DMS114 treated with DMSO at 0.1 percent for 48 hours (cell line): ENCODE data around the gene FXYD2.

Source experiments
- DNase-seq: peaks from one replicate; lab custom pipeline; 2025; ENCODE audit not compliant: unreplicated experiment; lab: John Stamatoyannopoulos, UW

FXYD2 gene

DNA sequence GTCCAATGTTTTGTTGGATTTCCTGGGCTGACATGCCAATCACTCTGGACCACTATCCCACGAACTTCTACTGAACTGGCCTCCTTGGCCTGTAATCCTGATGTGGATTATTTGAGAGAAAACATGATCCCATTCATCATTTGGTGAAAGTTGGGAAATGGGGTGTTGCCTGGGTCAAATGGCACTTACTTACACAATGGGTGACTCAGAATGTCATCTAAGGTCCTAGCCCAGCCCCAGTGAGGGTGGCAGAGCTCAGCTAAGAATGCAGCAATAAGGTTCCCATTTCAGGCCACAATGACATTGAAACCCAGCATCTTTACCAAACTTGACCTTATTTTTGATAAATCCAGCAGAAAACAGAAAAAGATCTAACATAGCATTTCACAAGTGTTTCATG lies 19.5 kb downstream of the FXYD2 start:
- DNase-seq, result no peak

DNA sequence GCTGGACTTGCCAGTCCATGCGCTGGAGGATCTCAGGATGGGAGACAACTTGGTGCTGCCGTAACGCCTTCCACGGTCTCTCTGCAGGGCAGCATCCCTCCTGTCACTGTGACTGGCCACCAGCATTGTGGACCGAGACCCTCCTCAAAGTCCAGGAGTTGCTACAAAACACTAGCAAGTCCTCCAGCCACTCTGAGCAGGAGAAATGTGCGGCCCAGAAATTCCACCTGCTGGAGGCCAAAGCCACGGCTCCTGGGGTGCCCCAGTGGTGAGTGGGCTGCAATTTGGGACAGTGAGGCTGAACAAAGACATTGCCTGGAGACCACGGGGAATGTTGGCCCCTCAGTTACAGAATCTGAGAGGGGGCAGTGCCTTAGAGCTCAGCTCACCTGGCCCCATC lies 20.6 kb downstream of the FXYD2 start:
- no peak for DNase-seq

- DNase-seq, result no peak
Observed at GRCh38 chr11:117799634-117800033, 24.9 kb downstream of the FXYD2 start.

DNA sequence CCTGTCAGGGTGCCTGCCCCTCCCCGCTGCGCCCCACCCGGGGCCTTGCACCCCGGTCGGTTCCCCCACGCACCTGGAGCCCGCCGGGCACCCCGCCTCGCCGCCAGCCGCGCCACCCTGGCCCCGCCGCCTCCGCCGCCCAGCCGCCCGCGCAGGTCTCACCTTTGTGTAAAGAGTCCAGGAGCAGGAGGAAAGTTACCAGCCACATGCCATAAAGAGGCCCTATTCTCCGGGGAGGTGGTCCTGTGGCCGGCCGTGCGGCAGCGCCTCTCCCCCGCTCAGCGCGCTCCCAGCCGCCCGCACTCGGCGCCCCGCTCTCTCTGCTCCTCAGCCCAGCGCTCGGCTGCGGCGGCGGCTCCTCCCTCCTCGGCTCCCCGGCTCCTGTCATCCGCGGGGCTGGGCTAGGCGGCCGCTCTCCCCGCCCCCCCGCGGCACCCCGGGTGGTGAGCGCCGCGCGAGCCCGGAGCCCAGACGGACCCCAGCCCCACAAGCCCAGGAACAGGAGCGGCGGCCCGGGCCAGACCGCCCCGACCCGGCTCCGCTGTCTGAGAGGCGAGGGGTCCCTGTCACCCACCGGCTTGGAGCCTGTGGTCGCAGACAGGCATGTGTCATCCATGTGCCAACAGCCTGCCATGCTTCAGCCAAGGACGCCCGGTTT lies 27.5 kb downstream of the FXYD2 start, which contains the start of gene DSCAML1:
Gene DSCAML1, minus strand, starts transcription at position 345 of the 658 bp plus-strand sequence. Its CDS starts 137 bp downstream, at position 208.
- no peak for DNase-seq

GRCh38 chr11:117796456-117796871 lies 28.1 kb downstream of the FXYD2 start:
- DNase-seq, result no peak

- DNase-seq, result no peak
Observed at GRCh38 chr11:117795638-117796455, 28.7 kb downstream of the FXYD2 start.

DNA sequence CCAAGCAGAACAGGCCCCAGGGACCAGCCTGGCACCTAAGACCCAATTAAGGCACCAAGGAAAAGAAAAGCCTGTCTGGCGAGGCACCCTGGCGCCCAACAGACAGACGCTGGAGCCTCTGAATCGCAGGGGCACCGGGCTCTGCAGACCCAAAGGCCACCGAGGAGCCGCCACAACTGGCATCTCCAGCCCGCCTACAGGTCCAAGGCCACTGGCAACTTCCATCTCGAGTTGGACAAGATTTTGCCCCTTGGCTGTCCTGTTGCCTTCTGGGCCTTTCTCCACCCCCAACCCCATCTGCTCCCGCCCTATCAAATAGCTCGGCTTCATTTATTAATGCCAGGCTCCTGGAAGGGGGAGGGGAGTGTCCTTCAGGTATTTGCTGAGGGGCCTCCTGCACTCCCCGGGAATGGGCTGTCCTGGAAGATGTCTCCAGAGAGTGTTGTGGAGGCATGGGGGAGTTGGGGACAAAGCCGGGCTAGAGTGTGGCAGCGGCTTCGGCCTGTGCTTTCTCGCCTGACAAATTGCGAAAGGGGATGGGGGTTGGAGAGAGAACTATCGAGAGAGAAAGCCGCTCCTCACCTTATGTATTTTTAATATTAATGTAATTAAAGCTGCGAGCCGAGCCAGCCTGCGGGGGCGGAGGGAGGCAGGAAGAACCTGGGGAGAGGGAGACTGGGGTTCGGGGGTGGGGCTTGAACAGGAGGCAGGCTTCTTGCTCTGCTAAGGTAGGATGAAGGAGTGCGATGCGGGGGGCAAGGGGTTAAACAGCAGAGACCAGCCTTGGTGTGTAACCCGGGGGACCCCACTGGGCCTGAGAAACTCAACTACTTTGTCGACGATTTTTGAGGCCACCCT lies 29.5 kb downstream of the FXYD2 start:
- DNase-seq, result no peak

DNA sequence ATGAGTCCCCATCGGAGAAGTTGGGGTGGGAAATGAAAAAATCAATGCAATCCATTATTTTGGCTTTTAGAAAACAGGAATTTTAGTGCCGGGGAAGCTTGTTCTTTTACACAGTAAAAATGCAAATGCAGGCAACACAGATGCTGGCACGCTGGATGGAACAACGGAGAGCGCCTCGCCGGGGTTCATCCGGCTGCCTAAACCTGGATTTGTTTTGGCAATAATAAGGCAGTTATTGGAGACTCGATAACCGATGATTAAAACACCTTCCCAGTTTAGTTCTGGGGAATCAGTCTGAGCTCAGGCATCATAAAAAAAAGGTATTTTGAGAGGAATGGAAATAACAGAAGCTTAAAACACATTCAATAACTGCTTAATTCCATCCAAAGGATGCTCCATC lies 30.4 kb downstream of the FXYD2 start:
- DNase-seq, result no peak

GRCh38 chr11:117793583-117793982 lies 31.0 kb downstream of the FXYD2 start:
- no peak for DNase-seq

DNA sequence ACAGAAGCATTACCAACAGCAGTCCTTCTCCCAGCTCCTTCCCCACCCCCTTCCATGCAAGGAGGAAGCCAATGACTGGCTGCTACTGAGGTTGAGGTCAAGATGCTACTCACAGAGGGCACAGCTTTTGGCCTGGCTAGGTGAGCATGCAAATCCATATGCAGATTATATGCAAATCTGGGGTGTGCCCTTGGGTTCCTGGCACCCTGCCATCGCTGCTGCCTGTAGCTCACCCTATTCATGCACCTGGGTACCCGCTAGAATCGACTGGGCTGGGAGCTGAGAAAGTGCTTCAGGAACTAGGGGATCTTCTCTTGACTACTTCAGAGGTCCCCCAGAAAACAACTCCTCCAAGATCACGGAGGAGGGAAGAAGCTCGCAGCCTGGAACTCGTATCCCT lies 31.6 kb downstream of the FXYD2 start:
- no peak for DNase-seq

DNA sequence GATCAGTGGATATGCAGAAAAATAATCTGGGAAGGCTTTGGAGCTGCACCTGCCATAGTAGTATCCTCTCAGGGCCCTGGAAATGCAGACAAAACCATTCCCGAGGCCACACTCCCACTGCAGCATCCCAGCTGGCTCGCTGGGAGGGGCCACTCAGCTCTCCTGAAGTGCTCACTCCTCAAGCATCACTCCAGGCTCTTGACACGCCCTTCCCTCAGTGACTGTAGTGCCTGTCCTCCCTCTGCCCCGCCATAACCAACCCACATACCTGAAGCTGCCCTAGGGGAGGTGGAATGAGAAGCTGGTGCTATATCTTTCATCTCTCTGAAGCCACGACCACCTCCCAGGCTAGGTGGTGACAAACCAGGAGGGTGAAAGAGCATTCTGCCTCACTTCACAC lies 32.3 kb downstream of the FXYD2 start:
- DNase-seq, result no peak

GRCh38 chr11:117790279-117790678 lies 34.3 kb downstream of the FXYD2 start:
- DNase-seq, result no peak

- DNase-seq, result no peak
Observed at GRCh38 chr11:117789241-117789640, 35.3 kb downstream of the FXYD2 start.

GRCh38 chr11:117786135-117786870 lies 38.2 kb downstream of the FXYD2 start:
- no peak for DNase-seq

- no peak for DNase-seq
Observed at GRCh38 chr11:117782101-117782500, 42.4 kb downstream of the FXYD2 start.

DNA sequence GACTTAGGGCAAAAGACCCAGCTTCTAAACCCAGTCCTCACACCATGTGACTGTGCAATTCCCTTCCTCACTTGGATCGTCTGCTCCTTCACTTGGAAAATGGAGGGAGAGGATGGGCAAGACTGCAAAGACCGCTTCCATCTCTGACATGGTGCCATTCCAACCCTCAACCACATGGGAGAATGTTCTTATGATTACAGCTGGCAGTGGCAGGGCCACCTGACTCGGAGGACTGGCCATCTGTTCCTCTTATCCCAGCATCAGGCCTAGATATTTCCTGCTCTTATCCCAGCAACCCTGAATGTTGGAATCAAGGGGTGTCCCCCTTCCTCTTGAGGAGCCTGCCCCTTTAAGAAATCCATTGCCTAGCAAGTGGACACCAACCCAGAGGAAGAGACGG lies 42.9 kb downstream of the FXYD2 start:
- no peak for DNase-seq

DNA sequence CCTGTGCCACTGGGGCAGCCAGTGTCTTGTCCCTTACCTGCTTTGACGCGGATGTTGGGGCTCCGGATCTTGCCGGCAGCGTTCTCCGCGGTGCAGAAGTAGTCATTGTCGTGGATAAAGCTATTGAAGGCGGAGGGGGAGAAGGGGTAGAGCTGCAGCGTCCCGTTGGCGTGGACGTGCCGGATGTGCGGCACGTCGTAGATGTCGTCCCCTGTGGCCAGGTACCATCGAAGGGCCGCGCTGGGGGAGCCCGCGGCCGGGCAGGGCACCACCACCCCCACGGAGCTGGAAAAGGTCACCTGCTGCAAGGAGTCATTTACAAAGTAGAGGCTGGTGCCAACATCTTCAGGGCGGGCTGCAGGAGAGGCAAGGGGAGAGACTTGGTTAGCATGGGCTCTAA lies 44.1 kb downstream of the FXYD2 start:
- no peak for DNase-seq

- DNase-seq, result no peak
Observed at GRCh38 chr11:117774553-117774952, 50.0 kb downstream of the FXYD2 start.

- no peak for DNase-seq
Observed at GRCh38 chr11:117772360-117772759, 52.2 kb downstream of the FXYD2 start.

GRCh38 chr11:117771841-117772240 lies 52.7 kb downstream of the FXYD2 start:
- no peak for DNase-seq

DNA sequence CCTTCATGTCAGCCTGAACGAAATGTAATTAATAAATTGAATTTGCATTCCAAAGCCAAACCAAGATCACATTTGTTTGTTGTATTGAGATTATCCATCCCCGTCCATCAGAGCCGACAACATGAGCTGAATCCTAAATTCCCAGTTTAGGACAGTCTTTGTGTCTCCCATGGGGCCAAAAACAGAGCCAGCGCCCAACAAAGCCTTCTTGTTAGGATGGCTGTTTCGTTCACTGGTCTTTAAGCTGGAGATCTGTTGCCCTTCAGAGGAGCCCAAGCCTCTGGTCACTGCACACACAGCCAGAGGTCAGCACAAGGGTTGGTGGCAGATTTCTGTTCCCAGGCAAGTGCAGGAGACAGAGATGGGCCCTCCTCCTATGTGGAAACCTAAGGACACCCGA lies 53.3 kb downstream of the FXYD2 start:
- no peak for DNase-seq
